Myocyte (in vitro differentiated cells): ENCODE measurements around the gene SPRR3. TPM values are rescaled to one million over a fixed set of nuclear protein-coding genes. Genes with fewer than 3 reads are reported as not detected.

Experiments
- DNase-seq: peaks from one replicate; pipeline ENCODE4 v3.0.0-alpha.2; 2012; ENCODE audit warnings: low read depth
- total RNA-seq: library from RNA; depleted of rRNA; stranded (reverse); fragments of >200 nt; gene quantifications from 2 replicates; pipeline ENCODE4 v1.2.3, GENCODE V29; 2014

SPRR3 gene
- total RNA-seq, 1 donor from 2014 or later: not detected

GRCh38 chr1:153049211-153049610, 47.7 kb downstream of the SPRR3 start:
- no peak for DNase-seq

Other genes starting within 250 kb of the SPRR3 start
- gene KPRP, start 243.7 kb upstream of the SPRR3 start, total RNA-seq: not detected in 2 replicates
- gene LCE1F, start 226.6 kb upstream of the SPRR3 start, total RNA-seq: not detected in 2 replicates
- gene LCE1E, start 215.5 kb upstream of the SPRR3 start, total RNA-seq: not detected in 2 replicates
- not detected in 2 replicates for gene LCE1D, start 205.0 kb upstream of the SPRR3 start, total RNA-seq
- not detected in 2 replicates for gene LCE1C, start 195.1 kb upstream of the SPRR3 start, total RNA-seq
- gene LCE1B, start 189.8 kb upstream of the SPRR3 start, total RNA-seq: not detected in 2 replicates
- not detected in 2 replicates for gene LCE1A, start 174.3 kb upstream of the SPRR3 start, total RNA-seq
- gene LCE6A, start 158.9 kb upstream of the SPRR3 start, total RNA-seq: not detected in 2 replicates
- gene LCE7A, start 141.8 kb upstream of the SPRR3 start, total RNA-seq: not detected in 2 replicates
- not detected in 2 replicates for gene SMCP, start 123.4 kb upstream of the SPRR3 start, total RNA-seq
- not detected in 2 replicates for gene IVL, start 93.2 kb upstream of the SPRR3 start, total RNA-seq
- gene SPRR5, start 54.5 kb upstream of the SPRR3 start, total RNA-seq: not detected in 2 replicates
- gene SPRR4, start 31.1 kb upstream of the SPRR3 start, total RNA-seq: not detected in 2 replicates
- gene SPRR1A, start 17.7 kb upstream of the SPRR3 start, total RNA-seq: not detected in 2 replicates
- gene SPRR1B, start 29.5 kb downstream of the SPRR3 start, total RNA-seq: not detected in 2 replicates
- gene SPRR2D, start 39.4 kb downstream of the SPRR3 start, total RNA-seq: not detected in 2 replicates
- not detected in 2 replicates for gene SPRR2A, start 55.8 kb downstream of the SPRR3 start, total RNA-seq
- gene SPRR2B, start 69.9 kb downstream of the SPRR3 start, total RNA-seq: not detected in 2 replicates
- not detected in 2 replicates for gene SPRR2E, start 92.8 kb downstream of the SPRR3 start, total RNA-seq
- gene SPRR2F, start 111.8 kb downstream of the SPRR3 start, total RNA-seq: not detected in 2 replicates
- not detected in 2 replicates for gene SPRR2G, start 149.1 kb downstream of the SPRR3 start, total RNA-seq
- not detected in 2 replicates for gene LELP1, start 201.7 kb downstream of the SPRR3 start, total RNA-seq
- not detected in 2 replicates for gene PRR9, start 215.8 kb downstream of the SPRR3 start, total RNA-seq